GM19467 (cell line): ENCODE results near the gene MANEAL.
A peak's percentile ranks its signal among the peaks of the same experiment; 100 is the strongest.
"Not testable (repeated sequence)": the region's sequence is repeated elsewhere in the genome, so short reads cannot be mapped to it uniquely, and the experiment has no call there.

Source experiments
- ATAC-seq: cut with Tn5 transposase; IDR thresholded peaks from one replicate; pipeline ENCODE4 v1.9.1; 2021; ENCODE audit warnings: mild to moderate bottlenecking, moderate library complexity; ENCODE audit not compliant: unreplicated experiment

MANEAL gene

GRCh38 chr1:37793773-37794371 lies at the start of gene MANEAL:
Gene MANEAL, plus strand, starts transcription at chr1:37793847. Its CDS starts 336 bp downstream, at chr1:37794183.
- peak; percentile 45 for ATAC-seq

- no peak for ATAC-seq
Observed at GRCh38 chr1:37746806-37747205, 46.8 kb upstream of the MANEAL start.

- no peak for ATAC-seq
Observed at GRCh38 chr1:37748565-37748964, 45.1 kb upstream of the MANEAL start.

GRCh38 chr1:37752213-37752582 lies 41.4 kb upstream of the MANEAL start:
- ATAC-seq: no peak

GRCh38 chr1:37752583-37753471 lies 40.8 kb upstream of the MANEAL start:
- ATAC-seq: no peak

- ATAC-seq: no peak
Observed at GRCh38 chr1:37753473-37754321, 40.0 kb upstream of the MANEAL start.

GRCh38 chr1:37755290-37755689 lies 38.4 kb upstream of the MANEAL start:
- no peak for ATAC-seq

- no peak for ATAC-seq
Observed at GRCh38 chr1:37755951-37756560, 37.6 kb upstream of the MANEAL start.

- no peak for ATAC-seq
Observed at GRCh38 chr1:37759451-37759850, 34.2 kb upstream of the MANEAL start.

- ATAC-seq: no peak
Observed at GRCh38 chr1:37761416-37762095, 32.1 kb upstream of the MANEAL start.

GRCh38 chr1:37762516-37762915 lies 31.1 kb upstream of the MANEAL start:
- ATAC-seq: no peak

- ATAC-seq: no peak
Observed at GRCh38 chr1:37763791-37764413, 29.7 kb upstream of the MANEAL start.

GRCh38 chr1:37764414-37764825 lies 29.2 kb upstream of the MANEAL start:
- ATAC-seq: no peak

- ATAC-seq: no peak
Observed at GRCh38 chr1:37764888-37765441, 28.7 kb upstream of the MANEAL start, which contains the start of gene EPHA10. Gene EPHA10, minus strand, starts transcription at chr1:37765120. Its CDS starts 54 bp downstream, at chr1:37765066.

GRCh38 chr1:37765916-37766664 lies 27.6 kb upstream of the MANEAL start:
- no peak for ATAC-seq

GRCh38 chr1:37767488-37767887 lies 26.2 kb upstream of the MANEAL start:
- ATAC-seq: no peak

GRCh38 chr1:37771440-37771839 lies 22.2 kb upstream of the MANEAL start:
- ATAC-seq: not testable (repeated sequence)

- ATAC-seq: no peak
Observed at GRCh38 chr1:37776946-37777516, 16.6 kb upstream of the MANEAL start.
